Panc1 (cell line): ENCODE measurements around the gene LRRC39.

ENCODE experiments used
- POLR2AphosphoS5 ChIP-seq: IDR thresholded peaks from 2 replicates; pipeline ENCODE4 v1.6.1; 2012; ENCODE audit warnings: mild to moderate bottlenecking, low read depth, low read length, moderate library complexity
- SIN3A ChIP-seq: IDR thresholded peaks from 2 replicates; pipeline ENCODE4 v1.6.1; 2012; ENCODE audit warnings: low read depth, mild to moderate bottlenecking, low read length, moderate library complexity, borderline replicate concordance; ENCODE audit not compliant: insufficient read depth
- TF ChIP-seq, protein P1 (sequence below): fragments of 450-650 bp; IDR thresholded peaks from 2 replicates; pipeline ENCODE4 v1.5.1; 2017; ENCODE audit warnings: mild to moderate bottlenecking
- TF ChIP-seq, protein P2 (sequence below), 2 experiments: IDR thresholded peaks; 2 replicates each; pipeline ENCODE4 v1.6.1; 2011 to 2012; ENCODE audit warnings: low read depth in 2 of 2, control low read depth in 1 of 2, low read length in 1 of 2, mild to moderate bottlenecking in 1 of 2, moderate library complexity in 1 of 2; ENCODE audit not compliant: insufficient read depth in 1 of 2

DNA sequence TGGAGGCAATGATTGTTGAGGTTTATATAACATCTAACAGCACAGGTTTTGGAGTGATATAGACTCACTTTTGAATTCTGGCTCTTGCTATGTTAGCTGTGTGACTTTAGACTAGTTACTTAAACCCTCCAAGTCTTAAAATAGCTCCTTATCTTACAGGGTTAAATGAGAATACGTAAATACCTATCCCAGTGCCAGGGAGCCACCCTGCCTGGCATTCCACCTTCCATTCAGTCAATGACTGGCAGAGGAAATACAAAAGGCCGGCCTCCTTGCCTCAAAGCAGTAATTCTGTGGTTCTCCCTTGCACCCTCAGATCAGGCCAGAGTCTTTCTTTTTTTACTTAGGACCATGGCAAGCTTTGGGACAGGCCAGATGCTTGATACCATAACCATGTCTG, 39.8 kb upstream of the LRRC39 start:
- TF ChIP-seq, protein P1, sequence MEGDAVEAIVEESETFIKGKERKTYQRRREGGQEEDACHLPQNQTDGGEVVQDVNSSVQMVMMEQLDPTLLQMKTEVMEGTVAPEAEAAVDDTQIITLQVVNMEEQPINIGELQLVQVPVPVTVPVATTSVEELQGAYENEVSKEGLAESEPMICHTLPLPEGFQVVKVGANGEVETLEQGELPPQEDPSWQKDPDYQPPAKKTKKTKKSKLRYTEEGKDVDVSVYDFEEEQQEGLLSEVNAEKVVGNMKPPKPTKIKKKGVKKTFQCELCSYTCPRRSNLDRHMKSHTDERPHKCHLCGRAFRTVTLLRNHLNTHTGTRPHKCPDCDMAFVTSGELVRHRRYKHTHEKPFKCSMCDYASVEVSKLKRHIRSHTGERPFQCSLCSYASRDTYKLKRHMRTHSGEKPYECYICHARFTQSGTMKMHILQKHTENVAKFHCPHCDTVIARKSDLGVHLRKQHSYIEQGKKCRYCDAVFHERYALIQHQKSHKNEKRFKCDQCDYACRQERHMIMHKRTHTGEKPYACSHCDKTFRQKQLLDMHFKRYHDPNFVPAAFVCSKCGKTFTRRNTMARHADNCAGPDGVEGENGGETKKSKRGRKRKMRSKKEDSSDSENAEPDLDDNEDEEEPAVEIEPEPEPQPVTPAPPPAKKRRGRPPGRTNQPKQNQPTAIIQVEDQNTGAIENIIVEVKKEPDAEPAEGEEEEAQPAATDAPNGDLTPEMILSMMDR = no peak
- TF ChIP-seq POLR2AphosphoS5 = no peak
- TF ChIP-seq, protein P2, sequence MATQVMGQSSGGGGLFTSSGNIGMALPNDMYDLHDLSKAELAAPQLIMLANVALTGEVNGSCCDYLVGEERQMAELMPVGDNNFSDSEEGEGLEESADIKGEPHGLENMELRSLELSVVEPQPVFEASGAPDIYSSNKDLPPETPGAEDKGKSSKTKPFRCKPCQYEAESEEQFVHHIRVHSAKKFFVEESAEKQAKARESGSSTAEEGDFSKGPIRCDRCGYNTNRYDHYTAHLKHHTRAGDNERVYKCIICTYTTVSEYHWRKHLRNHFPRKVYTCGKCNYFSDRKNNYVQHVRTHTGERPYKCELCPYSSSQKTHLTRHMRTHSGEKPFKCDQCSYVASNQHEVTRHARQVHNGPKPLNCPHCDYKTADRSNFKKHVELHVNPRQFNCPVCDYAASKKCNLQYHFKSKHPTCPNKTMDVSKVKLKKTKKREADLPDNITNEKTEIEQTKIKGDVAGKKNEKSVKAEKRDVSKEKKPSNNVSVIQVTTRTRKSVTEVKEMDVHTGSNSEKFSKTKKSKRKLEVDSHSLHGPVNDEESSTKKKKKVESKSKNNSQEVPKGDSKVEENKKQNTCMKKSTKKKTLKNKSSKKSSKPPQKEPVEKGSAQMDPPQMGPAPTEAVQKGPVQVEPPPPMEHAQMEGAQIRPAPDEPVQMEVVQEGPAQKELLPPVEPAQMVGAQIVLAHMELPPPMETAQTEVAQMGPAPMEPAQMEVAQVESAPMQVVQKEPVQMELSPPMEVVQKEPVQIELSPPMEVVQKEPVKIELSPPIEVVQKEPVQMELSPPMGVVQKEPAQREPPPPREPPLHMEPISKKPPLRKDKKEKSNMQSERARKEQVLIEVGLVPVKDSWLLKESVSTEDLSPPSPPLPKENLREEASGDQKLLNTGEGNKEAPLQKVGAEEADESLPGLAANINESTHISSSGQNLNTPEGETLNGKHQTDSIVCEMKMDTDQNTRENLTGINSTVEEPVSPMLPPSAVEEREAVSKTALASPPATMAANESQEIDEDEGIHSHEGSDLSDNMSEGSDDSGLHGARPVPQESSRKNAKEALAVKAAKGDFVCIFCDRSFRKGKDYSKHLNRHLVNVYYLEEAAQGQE (IDR thresholded peaks at IDR 0.05; ENCODE audit: insufficient read depth in 1 of 2, low read depth in 2 of 2, low read length in 1 of 2) = no peak
- TF ChIP-seq SIN3A = no peak
